Adrenal gland (tissue), 5 donors: ENCODE results near the gene SIRPB1.

Source experiments
- POLR2A ChIP-seq, 2 donors: fragments of 450-650 bp; IDR thresholded peaks; one replicate each; pipeline ENCODE4 v1.6.1; 2017; ENCODE audit warnings: antibody characterized with exemption in 2 of 2, mild to moderate bottlenecking in 2 of 2, moderate library complexity in 1 of 2
- TF ChIP-seq, protein P1 (sequence below), 6 experiments: fragments of 450-650 bp in 4 of 6; fragments of 200-600 bp in 2 of 6; sonication (generic) in 1 of 6; IDR thresholded peaks; 1 replicate in 5 of 6; 2 replicates in 1 of 6; pipeline versions ENCODE4 v1.5.1 to v1.8.0; 2016 to 2021; ENCODE audit warnings: antibody characterized with exemption in 6 of 6, mild to moderate bottlenecking in 2 of 6, moderate library complexity in 1 of 6
- donor health status: DM: no; HTN: no; CAD: no.

DNA sequence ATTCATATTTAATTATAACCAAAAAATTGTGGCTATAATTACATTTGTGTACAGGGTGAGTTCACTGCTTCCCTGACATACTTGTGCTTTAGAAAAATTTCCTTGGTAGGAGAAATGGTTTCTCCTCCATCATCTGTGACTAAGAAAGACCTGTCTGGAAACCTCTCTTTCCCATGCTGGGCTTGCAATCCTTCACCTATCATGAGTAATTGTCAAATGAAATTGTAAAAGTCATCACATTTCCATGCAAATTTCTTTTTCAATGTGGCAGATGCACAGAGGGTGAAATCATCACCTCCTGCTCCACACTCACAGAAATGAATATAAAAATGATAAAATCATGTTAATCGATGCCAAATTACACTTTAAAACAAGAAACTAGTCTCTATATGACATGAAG is 1.5 kb upstream of the SIRPB1 start:
- TF ChIP-seq, protein P1, sequence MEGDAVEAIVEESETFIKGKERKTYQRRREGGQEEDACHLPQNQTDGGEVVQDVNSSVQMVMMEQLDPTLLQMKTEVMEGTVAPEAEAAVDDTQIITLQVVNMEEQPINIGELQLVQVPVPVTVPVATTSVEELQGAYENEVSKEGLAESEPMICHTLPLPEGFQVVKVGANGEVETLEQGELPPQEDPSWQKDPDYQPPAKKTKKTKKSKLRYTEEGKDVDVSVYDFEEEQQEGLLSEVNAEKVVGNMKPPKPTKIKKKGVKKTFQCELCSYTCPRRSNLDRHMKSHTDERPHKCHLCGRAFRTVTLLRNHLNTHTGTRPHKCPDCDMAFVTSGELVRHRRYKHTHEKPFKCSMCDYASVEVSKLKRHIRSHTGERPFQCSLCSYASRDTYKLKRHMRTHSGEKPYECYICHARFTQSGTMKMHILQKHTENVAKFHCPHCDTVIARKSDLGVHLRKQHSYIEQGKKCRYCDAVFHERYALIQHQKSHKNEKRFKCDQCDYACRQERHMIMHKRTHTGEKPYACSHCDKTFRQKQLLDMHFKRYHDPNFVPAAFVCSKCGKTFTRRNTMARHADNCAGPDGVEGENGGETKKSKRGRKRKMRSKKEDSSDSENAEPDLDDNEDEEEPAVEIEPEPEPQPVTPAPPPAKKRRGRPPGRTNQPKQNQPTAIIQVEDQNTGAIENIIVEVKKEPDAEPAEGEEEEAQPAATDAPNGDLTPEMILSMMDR (IDR thresholded peaks at IDR 0.05): no peak
- TF ChIP-seq POLR2A (IDR thresholded peaks at IDR 0.05): no peak
